Breast epithelium (tissue), 3 donors: ENCODE results near the gene ZNF157.

Experiments used
- CTCF ChIP-seq, 3 donors: fragments of 450-650 bp; IDR thresholded peaks; one replicate each; pipeline ENCODE4 v1.5.1; 2016 to 2017; ENCODE audit warnings: antibody characterized with exemption in 3 of 3, mild to moderate bottlenecking in 3 of 3, moderate library complexity in 3 of 3
- POLR2A ChIP-seq: fragments of 450-650 bp; IDR thresholded peaks from one replicate; pipeline ENCODE4 v1.6.1; 2016; ENCODE audit warnings: antibody characterized with exemption, mild to moderate bottlenecking, moderate library complexity

GRCh38 chrX:47447607-47448006 is 77.2 kb downstream of the ZNF157 start:
- TF ChIP-seq CTCF (IDR thresholded peaks at IDR 0.05) (no peak), POLR2A (no peak)
